Suppressor macrophage treated with lipopolysaccharide for 1 hour (primary cell): ENCODE measurements around the gene XRN2.
"Not testable (repeated sequence)": the region's sequence is repeated elsewhere in the genome, so short reads cannot be mapped to it uniquely, and the experiment has no call there.

Experiments
- DNase-seq, 3 donors: peaks; one replicate each; pipeline ENCODE4 v3.0.0-alpha.2; 2020 to 2022

The XRN2 gene

GRCh38 chr20:21352703-21353102, 49.6 kb downstream of the XRN2 start:
- DNase-seq = no peak

GRCh38 chr20:21353236-21353635, 50.1 kb downstream of the XRN2 start:
- DNase-seq = peak in 2 of 3 donors; percentile 20 to 44

GRCh38 chr20:21355981-21356380, 52.9 kb downstream of the XRN2 start:
- no peak for DNase-seq

GRCh38 chr20:21356386-21356785, 53.3 kb downstream of the XRN2 start:
- DNase-seq = no peak

- peak; percentile 5 to 31 (median 8) for DNase-seq
Measured at GRCh38 chr20:21357844-21358243, 54.7 kb downstream of the XRN2 start.

- DNase-seq = no peak
Measured at GRCh38 chr20:21358737-21359136, 55.6 kb downstream of the XRN2 start.

- DNase-seq = peak; percentile 17 to 68 (median 29)
Measured at GRCh38 chr20:21360705-21361104, 57.6 kb downstream of the XRN2 start.

GRCh38 chr20:21361266-21361665, 58.1 kb downstream of the XRN2 start:
- DNase-seq = peak; percentile 63 to 76 (median 64)

GRCh38 chr20:21364413-21364812, 61.3 kb downstream of the XRN2 start:
- no peak for DNase-seq

- no peak for DNase-seq
Measured at GRCh38 chr20:21365771-21366170, 62.6 kb downstream of the XRN2 start.

- not testable (repeated sequence) for DNase-seq
Measured at GRCh38 chr20:21366273-21366672, 63.1 kb downstream of the XRN2 start.

- DNase-seq = no peak
Measured at GRCh38 chr20:21368791-21369190, 65.7 kb downstream of the XRN2 start.

GRCh38 chr20:21371193-21371592, 68.1 kb downstream of the XRN2 start:
- no peak for DNase-seq

GRCh38 chr20:21372016-21372415, 68.9 kb downstream of the XRN2 start:
- DNase-seq = no peak

- no peak for DNase-seq
Measured at GRCh38 chr20:21373436-21373835, 70.3 kb downstream of the XRN2 start.

GRCh38 chr20:21376626-21377025, 73.5 kb downstream of the XRN2 start:
- no peak for DNase-seq

- DNase-seq = no peak
Measured at GRCh38 chr20:21377701-21378100, 74.6 kb downstream of the XRN2 start.

GRCh38 chr20:21378259-21378658, 75.1 kb downstream of the XRN2 start:
- DNase-seq = no peak

GRCh38 chr20:21380711-21381110, 77.6 kb downstream of the XRN2 start:
- DNase-seq = no peak

- DNase-seq = no peak
Measured at GRCh38 chr20:21381619-21382018, 78.5 kb downstream of the XRN2 start.

GRCh38 chr20:21384308-21384892, 81.3 kb downstream of the XRN2 start:
- no peak for DNase-seq

- DNase-seq = no peak
Measured at GRCh38 chr20:21386111-21386510, 83.0 kb downstream of the XRN2 start.

GRCh38 chr20:21387528-21387927, 84.4 kb downstream of the XRN2 start:
- no peak for DNase-seq

GRCh38 chr20:21388566-21388965, 85.4 kb downstream of the XRN2 start:
- no peak for DNase-seq

GRCh38 chr20:21389368-21389767, 86.2 kb downstream of the XRN2 start:
- DNase-seq = no peak

- DNase-seq = no peak
Measured at GRCh38 chr20:21390768-21391167, 87.6 kb downstream of the XRN2 start.
